Activated CD4-positive, alpha-beta T cell treated with anti-CD3 and anti-CD28 coated beads, Interleukin-2, Interleukin-6, amounts not matched to agents 100 ng/mL and 50 ng/mL, durations not matched to agents 16 hours and 8 hours (primary cell): Measurements from ENCODE around the gene TENM3.

Experiments used
- DNase-seq: peaks from one replicate; pipeline ENCODE4 v3.0.0-alpha.2; 2020

TENM3 gene

DNA sequence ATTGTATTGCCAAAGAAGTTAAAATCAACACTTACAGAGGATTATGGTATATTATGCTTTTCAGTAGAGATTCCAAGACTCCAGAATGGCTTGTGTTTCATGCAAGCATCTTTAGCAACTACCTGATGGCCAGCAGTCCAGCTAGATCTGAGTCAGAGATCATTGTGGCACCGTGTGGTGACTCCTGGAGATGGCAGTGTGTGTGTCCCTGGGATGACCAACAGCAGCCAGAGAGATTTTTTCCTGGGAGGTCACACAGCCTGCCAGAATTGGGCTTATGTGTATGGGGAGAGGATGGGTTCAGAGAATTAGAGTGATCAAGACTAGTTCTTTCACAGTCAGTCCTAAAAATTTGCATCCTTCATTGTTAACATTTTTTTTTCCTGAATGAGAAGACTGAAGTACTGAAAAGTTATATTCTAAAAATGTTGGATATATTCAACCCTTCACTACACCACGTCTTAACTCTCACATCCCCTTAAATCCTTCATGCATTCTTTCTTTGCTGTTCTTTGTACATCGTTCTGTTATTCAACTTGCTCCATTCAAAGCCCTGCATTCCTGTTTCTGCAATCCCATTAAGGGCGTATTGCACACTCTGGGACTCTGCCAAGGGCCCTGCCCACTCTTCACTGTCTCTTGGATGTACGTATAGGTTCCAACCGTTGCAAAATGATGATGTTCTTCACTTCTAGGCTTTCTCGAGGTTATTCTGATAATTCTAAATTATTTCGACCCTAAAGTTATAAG, 12.4 kb downstream of the TENM3 start:
- no peak for DNase-seq

DNA sequence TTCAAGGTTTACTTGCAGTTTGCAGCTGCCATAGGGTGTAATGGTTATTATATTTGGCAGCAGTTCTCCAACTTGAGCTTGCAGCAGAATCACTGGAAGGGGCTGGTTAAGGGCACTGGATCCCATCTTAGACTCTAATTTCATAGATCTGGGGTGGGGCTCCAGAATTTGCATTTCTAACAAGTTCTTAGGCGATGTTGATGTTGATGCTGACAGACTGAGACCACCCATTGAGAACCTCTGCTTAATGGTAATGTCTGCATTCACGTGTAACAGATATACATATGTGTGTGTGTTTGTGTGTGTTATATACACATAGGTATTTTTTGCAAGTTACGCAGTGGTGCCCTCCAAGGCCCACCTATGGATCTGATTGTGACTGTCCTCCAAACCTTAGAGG, 13.8 kb downstream of the TENM3 start:
- no peak for DNase-seq

- DNase-seq, result no peak
Measured at GRCh38 chr4:182257503-182257902, 14.3 kb downstream of the TENM3 start.

GRCh38 chr4:182258441-182259000, 15.3 kb downstream of the TENM3 start:
- no peak for DNase-seq

- no peak for DNase-seq
Measured at GRCh38 chr4:182261651-182262223, 18.5 kb downstream of the TENM3 start.

DNA sequence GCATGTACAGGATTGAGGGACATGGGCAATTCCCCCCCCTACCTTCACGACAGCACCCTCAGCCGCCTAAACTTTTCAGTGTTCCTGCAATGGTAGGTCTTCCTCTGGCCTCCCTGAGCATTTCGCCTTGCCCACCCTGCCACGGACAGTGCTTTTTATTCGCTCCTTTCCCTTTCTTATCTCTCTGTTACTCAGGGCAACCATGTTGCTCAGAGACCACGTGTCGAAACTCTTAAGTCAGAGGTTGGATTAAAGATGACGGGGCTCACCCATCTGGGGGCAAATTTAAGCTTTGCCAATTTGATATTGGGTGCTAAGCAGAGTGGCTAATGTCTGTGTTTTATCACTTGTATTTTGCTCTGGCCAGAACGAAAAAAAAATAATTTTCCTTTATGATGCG, 20.4 kb downstream of the TENM3 start:
- no peak for DNase-seq

DNA sequence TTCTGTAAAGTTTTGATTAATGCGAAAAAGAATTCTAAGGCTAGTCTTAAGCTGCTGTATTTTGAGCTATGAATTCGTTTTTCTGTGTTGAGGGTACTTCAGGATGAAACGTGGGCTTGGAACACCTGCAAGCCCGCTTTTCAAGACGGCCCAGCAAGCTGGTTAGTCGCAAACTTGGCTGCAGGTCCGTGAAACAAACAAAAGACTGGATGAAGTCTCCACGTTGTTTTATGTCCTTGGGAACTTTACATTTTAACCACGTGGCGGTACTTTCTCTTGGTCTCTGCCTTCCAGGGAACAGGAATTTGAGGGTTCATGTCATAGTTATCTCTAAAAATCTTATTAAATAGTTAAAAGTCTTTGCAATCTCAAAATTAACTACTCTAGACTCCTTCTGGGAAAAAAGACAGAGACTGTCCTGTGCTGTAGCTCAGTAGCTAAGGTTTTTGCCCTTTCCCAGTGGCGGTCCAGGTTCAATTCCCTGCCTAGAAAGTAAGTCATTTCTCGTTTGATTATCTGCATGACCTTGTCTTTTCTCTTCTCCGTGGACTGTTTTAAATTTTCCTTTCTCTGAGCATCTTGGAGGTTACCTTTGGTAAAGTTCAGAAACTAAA, 21.0 kb downstream of the TENM3 start:
- no peak for DNase-seq

DNA sequence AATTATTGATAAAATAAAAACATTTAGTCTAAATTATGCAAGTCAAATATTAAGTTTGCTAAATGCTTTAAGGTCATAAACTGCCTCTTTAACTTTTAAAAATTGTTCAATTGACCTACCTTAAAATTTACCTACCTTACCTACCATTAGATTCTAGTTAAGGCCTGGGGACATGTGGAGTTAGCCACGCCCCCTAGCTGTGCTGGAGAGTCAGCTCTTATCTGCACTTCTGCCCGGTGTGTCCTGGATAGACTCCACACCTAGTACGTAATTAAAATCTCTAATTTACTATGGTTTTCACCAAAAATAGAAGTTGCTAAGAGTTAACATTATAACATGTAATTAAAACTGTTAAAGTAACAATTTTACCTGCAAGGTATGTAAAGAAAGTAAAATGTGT, 22.7 kb downstream of the TENM3 start:
- DNase-seq, result no peak

DNA sequence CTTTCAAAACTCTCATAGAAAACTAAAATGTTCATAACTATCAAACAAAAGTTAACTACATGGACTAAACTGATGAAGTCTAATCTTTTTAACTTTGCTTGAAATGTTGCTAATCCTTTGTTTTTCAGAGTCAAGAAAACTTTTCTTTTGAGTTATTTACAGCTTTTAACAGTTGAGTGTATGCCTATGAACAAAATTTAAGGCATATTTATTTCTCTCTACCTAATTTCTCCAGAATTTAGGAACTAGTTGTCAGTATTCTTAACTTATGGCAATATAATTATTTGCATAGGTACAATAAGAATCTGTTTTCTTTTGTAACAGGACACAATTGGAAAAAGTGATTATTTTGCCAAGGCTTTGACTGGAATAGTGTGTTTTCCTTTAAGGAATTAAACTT, 23.8 kb downstream of the TENM3 start:
- DNase-seq, result no peak

- no peak for DNase-seq
Measured at GRCh38 chr4:182268966-182269365, 25.8 kb downstream of the TENM3 start.

DNA sequence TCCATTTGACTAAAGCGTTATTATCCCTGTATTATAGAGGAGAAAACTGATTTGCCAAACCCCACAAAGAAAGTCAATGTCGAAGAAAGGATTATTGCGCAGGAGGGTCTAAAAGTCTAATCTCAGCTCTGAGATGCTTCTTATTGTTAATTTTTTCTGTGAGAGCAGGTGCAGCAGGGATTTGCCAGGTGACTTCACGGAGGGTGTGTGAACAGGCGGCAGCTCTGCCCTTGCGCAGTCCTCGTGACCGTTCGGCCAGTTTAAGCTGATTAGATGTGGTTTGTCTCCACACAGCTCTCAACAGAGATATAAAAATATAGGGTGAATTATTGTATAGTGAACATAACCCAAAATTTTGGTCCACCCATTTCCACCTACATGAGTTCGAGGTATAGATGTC, 28.5 kb downstream of the TENM3 start:
- no peak for DNase-seq

GRCh38 chr4:182272151-182272550, 28.9 kb downstream of the TENM3 start:
- DNase-seq, result no peak

GRCh38 chr4:182273191-182273935, 30.2 kb downstream of the TENM3 start:
- DNase-seq, result no peak

DNA sequence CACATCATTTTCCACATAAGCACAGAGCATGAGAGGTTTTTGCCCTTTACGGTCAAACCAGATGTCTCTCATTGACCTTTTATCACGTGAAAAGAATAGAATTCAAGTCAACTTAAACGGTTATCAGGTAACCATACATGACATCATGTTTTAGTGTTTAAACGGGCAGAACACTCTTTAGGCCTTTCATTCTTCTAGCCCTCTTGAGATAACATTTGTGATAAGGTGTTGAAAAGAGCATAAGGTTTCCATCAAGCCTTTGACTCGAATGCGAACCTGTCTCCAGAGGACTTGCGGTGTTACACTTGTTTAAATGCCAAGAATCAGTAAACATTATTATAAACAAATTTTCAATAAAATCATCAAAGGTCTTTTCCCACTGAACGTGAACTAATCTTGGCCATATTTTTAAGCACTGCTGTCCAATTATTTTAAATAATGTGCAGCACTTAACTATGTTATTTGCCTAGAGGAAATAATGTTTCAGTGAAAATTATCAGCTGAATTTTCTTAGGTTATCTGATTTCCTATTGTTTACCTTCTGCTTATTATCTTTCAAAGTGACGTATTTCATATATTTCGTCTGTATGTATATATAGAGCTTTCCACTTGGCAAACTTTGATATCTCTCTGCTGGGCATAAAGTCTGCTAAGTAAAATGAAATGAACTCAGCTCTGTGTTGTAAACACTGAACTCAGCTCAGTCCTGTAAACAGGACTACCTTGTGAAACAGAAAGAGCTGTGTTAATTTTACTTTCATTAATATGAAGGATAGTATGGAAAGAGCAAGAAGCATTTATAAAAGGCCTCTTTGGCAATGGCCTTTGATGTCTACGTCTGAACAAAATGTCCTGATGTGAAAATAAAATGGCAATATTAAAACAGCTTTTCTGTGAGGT, 33.3 kb downstream of the TENM3 start:
- DNase-seq, result no peak

GRCh38 chr4:182277377-182277776, 34.2 kb downstream of the TENM3 start:
- no peak for DNase-seq

- no peak for DNase-seq
Measured at GRCh38 chr4:182278729-182279128, 35.5 kb downstream of the TENM3 start.

GRCh38 chr4:182280436-182281111, 37.4 kb downstream of the TENM3 start:
- DNase-seq, result no peak

DNA sequence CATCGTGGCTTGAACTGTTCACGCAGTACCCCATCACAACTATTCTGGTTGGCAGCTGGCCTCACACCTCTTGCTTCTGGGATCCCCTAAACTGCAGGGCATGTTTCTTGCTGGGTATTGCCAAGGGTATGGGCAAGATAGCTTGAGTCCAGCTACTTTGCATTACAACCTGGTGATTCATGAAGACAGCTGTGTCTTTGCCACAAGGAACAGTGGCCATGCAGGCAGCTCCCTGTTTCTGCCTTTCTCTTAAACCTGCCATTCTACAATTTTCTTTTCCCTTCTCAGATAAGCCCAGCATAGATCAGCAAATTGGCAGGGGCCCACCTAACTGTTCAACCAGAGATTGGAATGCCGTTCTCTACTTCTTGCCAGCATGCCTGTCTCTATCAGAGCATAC, 42.8 kb downstream of the TENM3 start:
- DNase-seq, result no peak

GRCh38 chr4:182286931-182287330, 43.7 kb downstream of the TENM3 start:
- DNase-seq, result no peak

DNA sequence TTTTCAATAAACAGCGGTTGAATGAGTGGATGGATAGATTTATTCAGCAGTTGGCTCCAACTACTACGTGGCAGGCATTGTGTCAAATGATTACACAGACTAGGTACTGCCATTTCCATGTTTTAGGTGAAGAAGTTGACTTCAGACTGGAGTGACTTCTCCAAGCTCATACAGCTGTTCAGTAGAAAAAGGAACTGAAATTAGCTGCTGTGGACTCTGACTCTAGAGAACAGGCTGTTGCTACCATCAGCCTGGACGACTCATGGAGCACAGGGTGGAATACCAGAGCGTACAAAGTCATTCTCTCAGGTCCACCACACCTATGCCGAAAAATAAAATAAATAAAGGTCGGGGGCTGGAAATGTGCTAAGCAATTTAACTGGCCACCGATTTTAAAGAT, 45.3 kb downstream of the TENM3 start:
- no peak for DNase-seq

DNA sequence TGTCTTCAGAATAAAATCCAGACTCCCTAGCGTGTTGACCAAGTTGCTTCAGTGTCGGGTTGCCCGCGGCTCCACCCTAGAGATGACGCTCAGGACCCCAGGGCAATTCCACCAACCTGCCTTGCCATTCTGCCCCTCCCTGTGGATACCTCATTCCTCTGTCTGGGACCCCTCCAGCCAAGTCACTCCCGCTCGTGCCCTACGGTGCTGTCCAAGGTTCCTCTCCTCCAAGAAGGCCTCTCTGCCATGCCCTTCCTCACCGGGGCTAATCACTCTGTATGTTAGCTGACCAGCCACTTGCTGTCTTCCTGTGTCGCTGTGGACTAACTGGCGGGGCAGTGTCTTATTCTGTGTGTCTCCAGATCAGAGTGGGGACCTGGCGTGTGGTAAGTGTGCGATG, 46.6 kb downstream of the TENM3 start:
- DNase-seq, result no peak

- DNase-seq, result no peak
Measured at GRCh38 chr4:182291175-182291574, 48.0 kb downstream of the TENM3 start.
